Stimulated activated CD4-positive, alpha-beta T cell treated with anti-CD3 and anti-CD28 coated beads, TNF-alpha, amount 100 ng/mL, for 24 hours (primary cell): ENCODE measurements around the gene RPTOR.
A peak's percentile ranks its signal among the peaks of the same experiment; 100 is the strongest.

Source experiments
- DNase-seq, 3 experiments: peaks; one replicate each; pipeline ENCODE4 v3.0.0-alpha.2; 2020; ENCODE audit warnings: low read depth in 3 of 3

The RPTOR gene

GRCh38 chr17:80925688-80926335, 381.2 kb downstream of the RPTOR start:
- DNase-seq = no peak

GRCh38 chr17:80926591-80927250, 382.1 kb downstream of the RPTOR start:
- DNase-seq = no peak

- no peak for DNase-seq
Observed at GRCh38 chr17:80927791-80928216, 383.2 kb downstream of the RPTOR start.

GRCh38 chr17:80929449-80929848, 384.8 kb downstream of the RPTOR start:
- no peak for DNase-seq

- no peak for DNase-seq
Observed at GRCh38 chr17:80930335-80931279, 386.0 kb downstream of the RPTOR start.

- no peak for DNase-seq
Observed at GRCh38 chr17:80931421-80932265, 387.0 kb downstream of the RPTOR start.

- no peak for DNase-seq
Observed at GRCh38 chr17:80935526-80935925, 390.9 kb downstream of the RPTOR start.

GRCh38 chr17:80936218-80936617, 391.6 kb downstream of the RPTOR start:
- DNase-seq = no peak

- DNase-seq = no peak
Observed at GRCh38 chr17:80936723-80937122, 392.1 kb downstream of the RPTOR start.

GRCh38 chr17:80937462-80938381, 393.1 kb downstream of the RPTOR start:
- DNase-seq = no peak

- peak in 1 of 3 experiments; percentile 27 for DNase-seq
Observed at GRCh38 chr17:80938556-80938955, 393.9 kb downstream of the RPTOR start.

- DNase-seq = no peak
Observed at GRCh38 chr17:80939151-80940145, 394.8 kb downstream of the RPTOR start.

- DNase-seq = no peak
Observed at GRCh38 chr17:80940171-80941123, 395.8 kb downstream of the RPTOR start.

GRCh38 chr17:80941171-80941570, 396.5 kb downstream of the RPTOR start:
- no peak for DNase-seq

GRCh38 chr17:80941743-80942422, 397.2 kb downstream of the RPTOR start:
- no peak for DNase-seq

- DNase-seq = no peak
Observed at GRCh38 chr17:80942423-80943345, 398.0 kb downstream of the RPTOR start.
